Thyroid gland (tissue), 4 donors: ENCODE results near the gene ZCCHC4.

ENCODE experiments used
- CTCF ChIP-seq, 6 experiments: fragments of 200-600 bp in 3 of 6; fragments of 450-650 bp in 3 of 6; sonication (generic) in 3 of 6; IDR thresholded peaks; one replicate each; pipeline ENCODE4 v1.5.1; 2016 to 2019; ENCODE audit warnings: antibody characterized with exemption in 6 of 6, mild to moderate bottlenecking in 2 of 6, inconsistent platforms in 1 of 6, moderate library complexity in 1 of 6
- POLR2A ChIP-seq, 2 donors: fragments of 450-650 bp; IDR thresholded peaks; one replicate each; pipeline ENCODE4 v1.6.1; 2017; ENCODE audit warnings: antibody characterized with exemption in 2 of 2, mild to moderate bottlenecking in 2 of 2, moderate library complexity in 1 of 2

- TF ChIP-seq CTCF (IDR thresholded peaks at IDR 0.05): no peak
- TF ChIP-seq POLR2A (IDR thresholded peaks at IDR 0.05): no peak
Measured at GRCh38 chr4:25379591-25379990, 67.0 kb downstream of the ZCCHC4 start.
